Measurements from ENCODE around the gene CUL7.

The CUL7 gene

DNA sequence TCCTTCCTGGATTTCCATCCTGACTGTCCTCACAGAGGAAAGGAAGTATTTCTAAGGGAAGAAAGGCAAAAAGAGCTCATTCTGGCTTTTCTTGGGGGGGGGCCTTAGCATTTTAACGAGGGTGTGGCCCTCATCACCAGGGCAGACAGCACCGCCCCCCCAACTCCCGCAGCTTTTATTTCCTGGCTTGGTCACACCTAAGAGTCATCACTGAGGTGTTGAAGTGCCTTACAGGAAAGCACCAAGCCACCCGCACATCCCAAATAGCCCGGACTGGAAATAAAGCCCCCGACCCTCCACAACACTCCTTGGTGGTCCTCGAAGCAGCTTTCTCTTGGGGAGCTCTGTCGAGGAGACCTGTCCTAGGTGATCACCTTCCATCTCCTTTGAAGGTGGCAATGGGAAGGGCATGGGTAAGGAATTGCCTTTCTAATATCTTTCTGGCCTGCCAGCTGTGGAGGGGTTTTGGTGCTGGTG, 23.7 kb upstream of the CUL7 start:
- DNase-seq (ENCODE audit: low spot score): no peak

DNA sequence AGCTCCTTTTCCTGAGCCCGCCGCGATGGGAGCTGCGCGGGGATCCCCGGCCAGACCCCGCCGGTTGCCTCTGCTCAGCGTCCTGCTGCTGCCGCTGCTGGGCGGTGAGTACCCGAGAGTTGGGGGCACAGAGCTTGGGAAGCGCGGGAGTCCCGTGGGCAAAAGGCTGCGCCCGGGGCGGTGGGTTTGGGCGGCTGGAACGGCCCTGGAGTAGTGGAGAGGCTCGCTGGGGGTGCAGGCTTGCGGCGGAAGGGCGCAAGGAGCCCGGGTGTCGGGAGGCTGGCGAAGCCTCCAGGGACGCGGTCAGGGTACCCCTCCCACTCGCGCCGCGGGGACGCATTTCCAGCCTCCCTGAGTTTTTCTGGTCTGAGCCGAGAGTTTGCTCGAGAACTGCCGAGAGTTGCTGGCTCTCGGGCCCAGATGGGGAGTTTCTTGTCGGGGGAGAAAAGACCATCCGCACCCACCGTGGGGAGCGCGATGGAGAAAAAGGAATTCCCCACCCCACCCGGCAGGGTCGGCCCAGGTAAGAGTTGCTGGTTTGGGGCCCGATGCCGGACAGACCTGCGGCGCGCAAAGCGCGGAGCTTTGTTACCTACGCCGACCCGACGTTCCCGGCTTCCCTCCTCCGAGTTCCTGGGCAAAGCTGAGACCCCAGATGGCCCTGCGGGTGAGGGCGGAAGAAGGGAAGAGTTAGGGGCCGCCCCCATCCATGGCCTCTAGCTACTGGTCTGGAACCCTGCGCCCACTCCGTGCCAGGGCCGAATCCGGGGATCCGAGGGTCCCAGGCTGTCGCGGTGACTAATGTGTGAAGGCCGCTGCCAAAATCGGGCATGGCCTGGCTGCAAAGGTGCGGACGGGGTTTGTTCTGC, 23.0 kb upstream of the CUL7 start:
- no peak for DNase-seq (ENCODE audit: low spot score)

DNA sequence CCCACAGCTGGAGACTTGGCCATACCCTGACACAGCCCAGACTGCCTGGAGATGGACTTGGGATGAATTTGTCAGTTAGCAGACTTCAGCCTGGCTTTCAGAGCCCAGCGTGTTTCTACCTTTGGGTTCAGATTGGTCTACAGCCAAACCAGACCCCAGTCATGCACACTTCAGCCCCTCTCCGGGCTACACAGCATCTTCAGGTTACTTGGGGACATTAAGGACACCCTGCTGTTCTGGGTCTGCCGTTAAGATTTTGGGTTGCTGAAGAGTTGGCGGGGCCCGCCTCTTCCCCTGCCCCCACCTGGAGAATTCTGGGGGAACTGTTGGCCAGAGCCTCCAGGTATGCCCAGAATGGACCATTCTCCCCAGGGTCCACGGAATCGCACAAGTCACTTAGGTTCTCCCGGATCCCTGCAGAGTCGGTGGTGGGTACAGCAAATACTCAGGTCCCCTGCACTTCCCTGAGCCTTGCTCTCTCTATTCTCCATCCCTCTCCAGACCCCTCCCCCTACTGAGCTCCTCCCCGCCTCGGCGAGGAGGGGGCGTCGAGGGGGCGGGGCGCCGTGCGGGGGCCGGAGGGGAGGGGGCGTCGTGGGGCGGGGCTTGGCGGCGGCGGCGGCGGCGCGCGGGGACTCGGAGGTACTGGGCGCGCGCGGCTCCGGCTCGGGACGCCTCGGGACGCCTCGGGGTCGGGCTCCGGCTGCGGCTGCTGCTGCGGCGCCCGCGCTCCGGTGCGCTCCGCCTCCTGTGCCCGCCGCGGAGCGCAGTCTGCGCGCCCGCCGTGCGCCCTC, 22.2 kb upstream of the CUL7 start, which contains the start of gene PTK7:
Gene PTK7, plus strand, starts transcription at position 645 of the 794 bp plus-strand sequence. CDS start 175 bp downstream, outside the sequence.
- no peak for DNase-seq (ENCODE audit: low spot score)

DNA sequence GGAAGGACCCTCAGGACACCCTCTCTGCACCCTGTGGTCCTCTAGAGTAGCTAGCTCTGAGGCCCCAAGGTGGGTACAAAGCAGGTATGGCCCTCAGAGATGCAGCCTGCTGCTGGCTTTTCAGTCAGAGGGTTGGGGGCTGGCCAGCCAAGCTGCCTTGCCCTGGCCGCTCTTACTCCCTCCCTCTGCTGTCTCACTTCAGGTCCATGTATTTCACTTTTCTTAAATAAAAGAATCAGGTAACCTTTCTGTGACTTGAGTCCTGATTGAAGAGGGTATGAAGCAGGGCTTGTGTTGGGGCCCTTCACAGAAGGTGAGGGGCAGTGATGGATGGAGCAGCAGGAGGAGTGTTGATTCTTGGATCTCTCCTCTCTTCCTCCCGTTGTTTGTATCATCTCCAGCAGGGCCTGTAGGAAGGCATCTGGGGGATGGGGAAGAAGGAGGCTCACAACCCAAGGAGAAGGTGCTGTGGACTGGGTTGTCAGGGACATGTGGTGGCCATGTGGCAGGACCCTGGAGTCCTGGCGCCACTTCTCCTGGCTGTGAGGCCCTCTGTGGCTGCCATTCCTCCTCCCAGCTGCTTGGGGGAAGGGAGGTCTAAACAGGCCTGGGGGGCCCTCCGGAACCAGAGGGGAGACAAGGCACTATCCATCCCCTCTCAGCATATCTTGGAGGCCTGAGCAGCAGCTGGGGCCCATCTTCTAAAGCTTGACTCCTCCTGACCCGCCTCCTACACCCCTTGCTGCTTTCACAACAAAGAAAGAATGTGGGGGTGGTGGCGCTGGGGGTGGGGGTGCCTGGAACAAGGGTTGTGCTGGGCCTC, 21.4 kb upstream of the CUL7 start:
- no peak for DNase-seq (ENCODE audit: low spot score)

DNA sequence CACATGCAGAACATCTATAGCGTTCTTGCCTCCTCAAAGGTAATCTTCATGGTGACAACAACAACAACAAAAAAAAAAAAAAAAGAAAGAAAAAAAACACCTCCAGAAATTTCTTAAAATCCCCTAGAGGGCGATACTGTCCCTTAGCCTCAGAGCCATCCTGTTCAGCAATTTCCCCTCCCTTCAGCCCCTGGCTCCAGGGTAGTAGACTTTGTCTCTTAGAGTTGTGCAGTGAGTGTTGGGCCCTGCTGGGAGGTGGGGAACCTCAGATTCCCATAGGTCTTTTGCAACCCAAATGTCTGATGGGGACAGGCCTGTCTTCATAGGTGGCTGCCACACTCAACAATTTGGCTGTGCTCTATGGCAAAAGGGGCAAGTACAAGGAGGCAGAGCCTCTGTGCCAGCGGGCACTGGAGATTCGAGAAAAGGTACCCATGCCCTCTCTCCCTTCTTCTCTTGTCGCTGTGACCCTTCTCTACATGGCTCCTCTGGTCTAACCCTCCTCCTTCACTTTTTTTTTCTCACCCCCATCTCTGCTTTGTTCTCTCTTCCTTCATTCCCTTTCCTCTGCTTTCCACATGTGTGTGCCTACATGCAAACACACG, 16.5 kb upstream of the CUL7 start:
- DNase-seq (ENCODE audit: low spot score): no peak

DNA sequence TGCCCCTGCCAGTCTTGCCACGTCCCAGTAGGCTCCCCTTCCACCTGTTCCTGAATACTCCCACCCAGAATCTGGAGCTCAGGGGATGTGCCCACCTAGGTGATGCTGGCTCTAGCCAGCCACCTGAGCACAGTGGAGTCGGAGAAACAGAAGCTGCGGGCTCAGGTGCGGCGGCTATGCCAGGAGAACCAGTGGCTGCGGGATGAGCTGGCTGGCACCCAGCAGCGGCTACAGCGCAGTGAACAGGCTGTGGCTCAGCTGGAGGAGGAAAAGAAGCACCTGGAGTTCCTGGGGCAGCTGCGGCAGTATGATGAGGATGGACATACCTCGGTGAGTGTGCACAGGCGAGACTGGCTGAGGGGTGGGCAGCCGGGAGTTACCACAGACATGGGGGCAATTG, 9.2 kb upstream of the CUL7 start:
- DNase-seq (ENCODE audit: low spot score): no peak

DNA sequence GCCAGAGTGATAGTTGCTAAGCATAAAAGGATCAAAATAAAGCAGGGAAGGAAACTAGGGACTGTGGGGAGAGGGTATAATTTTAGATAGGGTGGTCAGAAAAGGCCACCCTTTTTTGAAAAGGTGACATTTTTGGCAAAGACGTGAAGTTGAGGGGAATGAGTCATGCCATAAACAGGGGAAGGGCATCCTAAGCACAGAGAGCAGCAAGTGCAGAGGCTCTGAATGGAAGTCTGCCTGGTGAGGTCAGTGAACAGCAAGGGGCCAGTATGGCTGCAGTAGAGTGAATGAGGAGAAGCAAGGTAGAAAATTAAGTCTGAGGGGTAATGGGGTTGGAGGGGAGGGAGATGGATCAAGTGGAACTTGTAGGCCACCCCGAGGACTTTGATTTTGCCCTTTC, 8.2 kb upstream of the CUL7 start:
- no peak for DNase-seq (ENCODE audit: low spot score)

DNA sequence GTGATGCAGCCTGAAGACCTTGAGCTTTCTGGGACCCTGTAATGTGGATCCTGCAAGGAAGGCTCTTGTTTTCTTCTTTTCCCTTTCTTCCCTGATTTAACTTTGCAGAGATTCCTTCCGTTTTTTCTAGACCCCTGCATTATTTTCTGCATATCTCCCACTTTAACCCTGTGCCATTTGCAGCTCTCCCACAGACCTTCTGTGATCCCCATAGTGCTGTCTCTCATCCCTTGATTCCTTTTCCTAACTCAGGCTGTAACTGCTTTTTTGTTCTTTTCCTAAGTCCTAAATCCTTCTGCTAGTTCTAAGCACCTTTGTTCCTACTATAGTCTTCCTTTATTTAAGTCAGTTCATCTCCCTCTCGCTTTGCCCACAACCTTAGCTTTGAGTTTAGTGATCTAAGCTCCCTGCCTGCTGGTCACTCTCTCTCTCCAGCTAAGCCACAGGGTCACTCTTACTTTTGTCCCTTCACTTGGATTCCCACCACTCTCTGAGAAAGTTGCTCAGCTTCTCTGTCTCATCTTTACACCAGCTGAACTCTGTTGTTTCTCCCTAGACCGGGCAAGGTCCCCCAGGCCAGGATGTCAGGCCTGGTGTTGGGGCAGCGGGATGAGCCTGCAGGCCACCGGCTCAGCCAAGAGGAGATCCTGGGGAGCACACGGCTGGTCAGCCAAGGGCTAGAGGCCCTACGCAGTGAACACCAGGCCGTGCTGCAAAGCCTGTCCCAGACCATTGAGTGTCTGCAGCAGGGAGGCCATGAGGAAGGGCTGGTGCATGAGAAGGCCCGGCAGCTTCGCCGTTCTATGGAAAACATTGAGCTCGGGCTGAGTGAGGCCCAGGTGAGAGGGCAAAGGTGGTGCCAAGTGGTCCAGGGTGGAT, 7.3 kb upstream of the CUL7 start:
- DNase-seq (ENCODE audit: low spot score): no peak

DNA sequence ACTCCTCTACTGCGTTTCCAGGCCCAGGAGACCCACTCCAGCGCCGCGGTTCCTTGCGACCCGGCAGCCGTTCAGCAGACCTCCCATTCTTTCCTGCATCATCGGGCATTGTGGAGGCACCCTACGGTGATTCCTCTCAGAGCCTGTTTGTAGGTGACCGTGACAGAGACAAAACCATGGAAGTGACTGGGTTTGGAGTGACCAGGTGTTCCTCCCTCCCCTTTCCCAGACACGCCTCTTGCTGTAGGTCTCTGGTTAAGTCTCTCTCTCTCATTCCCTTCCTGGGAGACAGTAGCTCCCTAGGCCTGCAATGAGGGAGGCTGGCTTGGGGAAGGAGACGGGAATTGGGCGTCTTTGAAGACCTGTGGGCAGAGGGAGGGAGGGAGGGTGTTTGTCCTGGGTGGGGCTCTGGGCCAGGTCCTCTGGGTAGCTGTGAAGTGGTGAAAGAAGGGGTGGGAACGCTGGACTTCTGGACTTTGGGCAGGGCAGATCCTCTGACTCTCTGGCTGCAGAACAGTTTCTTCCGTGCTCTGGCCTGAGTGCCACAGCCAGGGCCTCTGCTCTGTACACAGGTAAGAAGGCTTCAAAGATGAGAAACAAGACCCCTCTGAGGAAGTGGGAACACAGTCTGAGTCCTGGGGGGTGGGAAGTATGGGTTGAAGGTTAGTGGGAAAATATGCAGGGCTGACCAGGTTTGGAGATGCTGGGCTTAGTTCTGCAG, 6.5 kb upstream of the CUL7 start:
- no peak for DNase-seq (ENCODE audit: low spot score)

DNA sequence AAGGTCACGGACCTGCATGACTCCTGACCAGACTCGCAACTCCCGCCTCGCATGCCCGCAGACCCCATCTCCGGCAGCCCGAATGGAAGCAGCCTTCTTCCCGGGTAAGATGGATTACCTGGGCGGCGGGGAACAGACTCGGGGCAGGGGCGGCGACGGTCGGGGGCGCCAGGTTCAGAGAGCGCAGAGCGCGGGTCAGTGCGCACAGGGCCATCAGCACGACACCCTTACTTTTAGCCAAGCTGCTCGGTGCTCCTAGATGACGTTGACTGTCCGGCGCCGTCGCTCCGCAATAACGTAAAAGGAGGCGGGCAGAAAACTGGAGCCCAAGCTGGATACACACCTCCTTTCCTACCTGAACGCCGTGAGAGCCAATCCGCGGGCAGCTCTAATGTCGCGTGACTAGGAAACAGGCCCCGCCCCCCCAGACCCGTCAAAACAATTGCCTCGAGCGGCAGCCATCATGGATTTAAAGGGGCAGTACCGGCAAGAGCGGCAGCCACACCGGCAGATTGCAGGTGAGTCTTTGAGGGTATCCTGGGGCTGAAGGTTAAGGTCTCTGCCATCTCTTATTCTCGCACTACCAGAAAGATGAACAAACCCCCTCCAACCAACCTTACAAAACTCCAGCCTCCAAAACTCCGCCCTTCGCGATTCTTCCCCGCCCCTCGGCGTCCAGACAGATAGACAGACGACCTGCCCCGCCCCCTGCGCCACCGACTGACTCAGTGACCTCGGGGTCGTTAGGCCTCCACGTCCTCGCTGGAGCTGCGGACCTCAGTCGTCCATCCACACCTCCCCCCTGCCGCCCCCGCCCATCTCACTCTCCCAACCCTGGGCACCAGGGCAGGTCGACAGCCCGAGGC, 5.8 kb upstream of the CUL7 start, which contains the start of the genes KLC4 and MRPL2:
Gene KLC4, plus strand, starts transcription at position 464 of the 866 bp plus-strand sequence. CDS start 1,705 bp downstream, outside the sequence.
Gene MRPL2, minus strand, starts transcription at position 267 of the 866 bp plus-strand sequence. Its CDS starts 53 bp downstream, at position 214.
- peak; percentile 99 for DNase-seq (ENCODE audit: low spot score)

DNA sequence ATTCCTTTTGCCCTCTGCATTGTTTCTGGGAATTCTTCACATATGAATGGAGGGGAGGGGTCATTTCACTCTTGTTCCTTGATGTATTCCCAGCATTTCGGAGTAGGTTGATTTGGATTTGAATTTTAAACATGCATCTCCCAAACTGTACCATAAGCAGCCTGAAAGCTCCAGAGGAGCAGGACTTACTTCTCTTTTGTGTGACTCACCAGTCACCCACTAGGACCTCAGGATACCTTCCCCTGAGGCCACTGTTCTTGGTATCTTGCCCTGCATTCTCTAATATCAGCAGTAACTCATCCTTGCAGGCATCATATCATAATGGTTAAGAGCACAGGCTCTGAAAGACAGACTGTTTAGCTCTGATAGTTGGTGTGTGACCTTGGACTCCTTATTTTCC, 4.9 kb upstream of the CUL7 start:
- DNase-seq (ENCODE audit: low spot score): no peak

DNA sequence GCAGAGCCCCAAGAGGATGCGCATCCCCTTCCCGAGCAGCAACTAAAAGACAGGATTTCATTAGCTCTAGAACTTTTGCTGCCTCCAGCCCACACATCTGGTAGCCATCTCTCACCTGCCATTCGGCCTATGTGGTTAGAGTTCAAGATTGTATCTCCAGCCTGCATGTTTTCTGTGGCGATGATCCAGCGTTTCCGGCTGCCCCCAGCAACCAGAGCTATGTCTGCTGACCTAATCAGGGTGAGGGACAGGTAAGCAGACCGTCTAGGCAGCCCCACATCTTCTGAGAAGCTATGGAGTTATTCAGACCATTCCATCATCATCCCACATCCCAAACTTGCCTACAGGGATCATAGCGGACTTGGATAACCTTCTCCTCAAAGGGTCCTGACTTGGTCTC, 2.3 kb upstream of the CUL7 start:
- no peak for DNase-seq (ENCODE audit: low spot score)

DNA sequence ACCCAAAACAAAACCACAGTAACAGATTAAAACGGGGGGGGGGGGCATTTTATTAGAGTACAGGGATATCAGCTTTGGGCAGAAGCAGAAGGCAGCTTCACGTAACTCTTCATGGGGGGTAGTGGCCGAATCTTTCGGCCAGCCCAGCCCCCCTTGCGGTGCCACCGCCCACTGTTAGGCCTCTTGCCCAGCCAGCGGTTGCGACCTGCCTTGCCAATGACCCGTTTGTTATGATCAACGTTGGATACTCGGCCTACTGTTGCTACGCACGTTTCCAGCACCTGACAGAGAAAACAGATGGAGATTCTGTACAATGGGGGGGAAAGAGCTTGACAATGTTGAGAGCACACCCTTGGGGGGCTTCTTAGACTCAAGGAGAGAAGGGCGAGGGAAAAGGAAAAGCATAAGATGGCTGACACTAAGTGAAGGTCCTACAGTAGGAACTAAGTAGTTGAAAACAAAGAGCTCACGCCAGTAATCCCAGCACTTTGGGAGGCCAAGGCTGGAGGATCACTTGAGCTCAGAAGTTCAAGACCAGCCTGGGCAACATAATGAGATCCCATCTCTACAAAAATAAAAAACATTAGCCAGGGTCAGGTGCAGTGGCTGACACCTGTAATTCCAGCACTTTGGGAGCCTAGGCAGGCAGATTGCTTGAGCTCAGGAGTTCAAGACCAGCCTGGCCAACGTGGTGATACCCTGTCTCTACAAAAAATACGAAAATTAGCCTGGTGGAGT, 724 bp upstream of the CUL7 start:
- no peak for DNase-seq (ENCODE audit: low spot score)

DNA sequence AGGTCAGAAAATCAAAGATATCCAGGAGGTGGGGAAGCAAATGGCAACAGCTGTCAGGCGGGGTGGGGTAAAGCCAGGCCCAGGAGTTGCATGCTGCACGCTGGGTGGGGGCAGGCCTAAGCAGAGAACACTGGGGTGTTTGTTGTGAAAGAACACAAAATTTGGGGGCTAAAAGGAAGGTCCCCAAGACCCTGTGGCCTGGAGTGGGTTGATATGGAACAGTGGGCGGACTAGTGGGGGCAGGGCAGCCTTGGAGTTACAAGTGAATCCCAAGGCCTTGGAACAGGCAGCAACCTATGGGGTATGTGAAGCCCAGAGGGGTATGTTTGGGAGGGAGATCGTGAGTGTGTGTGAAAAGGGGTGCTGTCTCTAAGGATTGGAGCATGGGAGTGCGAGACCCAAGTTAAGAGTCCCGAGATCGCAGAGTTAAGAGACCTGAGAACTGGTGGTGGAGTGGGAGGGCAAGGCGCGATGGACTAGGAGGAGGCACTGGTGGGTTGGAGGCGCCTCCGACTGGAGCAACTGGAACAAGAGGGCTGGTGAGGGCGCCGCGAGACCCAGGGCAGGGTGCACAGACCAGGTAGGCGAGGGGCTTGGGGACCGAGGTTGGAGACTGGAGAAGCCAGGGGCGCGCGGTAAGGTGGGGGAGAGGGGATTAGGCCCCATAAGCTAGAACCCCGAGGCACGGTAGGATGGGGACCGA, 658 bp downstream of the CUL7 start:
- no peak for DNase-seq (ENCODE audit: low spot score)

DNA sequence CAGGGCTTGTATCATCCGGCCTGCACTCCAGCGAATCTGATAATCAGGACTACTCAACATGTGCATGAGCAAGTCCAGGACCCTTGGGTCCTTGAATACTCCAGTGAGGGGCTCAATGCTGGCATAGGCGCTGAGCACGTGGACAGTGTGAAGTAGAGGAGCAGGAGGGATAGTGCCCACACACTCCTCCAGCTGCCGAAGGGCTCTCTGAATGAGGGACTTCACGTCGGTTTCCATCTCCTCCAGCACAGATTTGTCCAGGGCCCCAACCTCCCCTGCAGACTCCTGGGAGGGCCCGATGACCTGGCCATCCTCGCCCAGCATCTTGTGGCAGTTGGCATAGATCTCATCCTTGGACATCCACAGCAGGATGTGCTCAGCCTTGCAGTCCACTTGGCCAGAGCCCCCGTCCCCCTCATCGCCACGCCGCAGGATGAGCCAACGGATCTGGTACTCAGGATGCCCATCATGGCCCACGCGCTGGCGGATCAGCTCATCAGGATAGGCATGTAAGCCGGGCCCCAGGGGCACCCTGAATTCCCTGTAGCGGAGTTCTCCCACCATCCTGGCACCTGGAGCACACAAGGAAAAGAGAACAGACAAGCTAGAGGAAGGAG, 1.3 kb downstream of the CUL7 start:
- no peak for DNase-seq (ENCODE audit: low spot score)

DNA sequence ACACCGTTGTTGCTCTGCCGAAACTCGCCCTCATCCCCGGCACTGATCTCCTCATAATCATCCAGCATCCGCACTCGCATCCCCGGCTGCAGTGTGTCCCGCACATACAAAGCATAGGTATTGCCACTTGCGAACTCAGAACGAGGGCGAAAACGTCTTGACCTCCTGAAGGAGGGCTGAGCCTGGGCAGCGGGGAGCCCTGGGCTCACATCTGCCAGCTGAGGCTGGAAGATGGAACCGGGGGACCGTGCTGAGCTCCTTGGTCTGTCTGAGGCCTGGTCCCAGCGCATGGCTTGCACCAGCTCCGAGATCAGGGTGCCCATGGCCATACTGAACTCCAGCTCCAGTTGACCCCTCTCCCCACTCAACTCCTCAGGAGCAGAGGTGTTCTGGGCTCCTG, 2.7 kb downstream of the CUL7 start:
- no peak for DNase-seq (ENCODE audit: low spot score)

DNA sequence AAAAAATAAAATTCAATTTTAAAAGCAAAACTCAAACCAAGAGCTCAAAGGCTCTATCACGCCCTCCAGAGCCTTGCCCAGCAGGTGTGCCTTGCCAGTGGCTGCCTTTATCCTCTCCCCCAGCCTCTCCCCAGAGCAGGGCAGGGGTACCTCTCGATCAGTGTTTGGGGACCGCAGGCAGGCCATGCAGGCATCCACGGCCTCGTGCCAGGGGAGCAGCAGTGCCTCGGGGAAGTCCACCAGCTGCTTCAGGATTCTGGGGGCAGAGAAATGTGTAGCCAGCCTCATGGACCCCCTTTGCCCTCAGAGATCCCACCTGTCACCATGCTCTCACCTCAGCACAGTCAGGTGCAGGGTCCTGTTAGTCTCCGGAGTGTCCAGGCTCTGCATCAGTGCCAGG, 5.7 kb downstream of the CUL7 start:
- DNase-seq (ENCODE audit: low spot score): no peak
